GM12892 (cell line): ENCODE data around the gene ELOVL5.

ENCODE experiments used
- POLR2A ChIP-seq: IDR thresholded peaks from 2 replicates; pipeline ENCODE4 v1.6.1; 2011; ENCODE audit warnings: low read depth, low read length, control low read depth
- POLR2AphosphoS5 ChIP-seq: IDR thresholded peaks from 2 replicates; pipeline ENCODE4 v1.6.1; 2011; ENCODE audit warnings: low read depth, low read length, control low read depth
- TAF1 ChIP-seq: IDR thresholded peaks from 2 replicates; pipeline ENCODE4 v1.6.1; 2011; ENCODE audit warnings: low read depth, mild to moderate bottlenecking, control low read depth, low read length, borderline replicate concordance

GRCh38 chr6:53313784-53314400 is 34.9 kb downstream of the ELOVL5 start:
- TF ChIP-seq POLR2AphosphoS5 = no peak
- TF ChIP-seq POLR2A = no peak
- TF ChIP-seq TAF1 = no peak
